ENCODE data around the gene SPCS3.

SPCS3 gene

DNA sequence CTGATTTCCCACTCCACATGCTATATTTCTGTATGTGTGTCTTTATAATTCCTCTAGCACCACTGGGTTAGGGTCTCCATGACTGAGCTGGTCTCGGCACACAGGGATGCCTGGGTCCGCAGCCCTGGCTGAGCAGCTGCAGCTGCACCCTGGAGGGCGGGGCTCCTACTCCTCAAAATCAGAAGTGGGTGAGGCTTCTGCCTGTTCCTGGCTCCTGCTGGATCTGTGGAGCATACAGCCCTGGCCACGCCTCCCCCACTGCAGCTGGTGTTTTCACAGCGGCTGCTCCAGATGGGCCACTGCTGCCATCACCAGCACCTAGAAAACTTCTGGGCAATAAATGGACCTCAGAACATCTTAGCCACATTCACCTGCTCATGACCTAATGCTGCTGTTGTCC lies 30.9 kb downstream of the SPCS3 start:
- FAIRE-seq: no peak
- no peak for DNase-seq (ENCODE audit: insufficient read length, low spot score)
- TF ChIP-seq POLR2A (IDR thresholded peaks at IDR 0.05; ENCODE audit: low read depth, low read length): no peak

DNA sequence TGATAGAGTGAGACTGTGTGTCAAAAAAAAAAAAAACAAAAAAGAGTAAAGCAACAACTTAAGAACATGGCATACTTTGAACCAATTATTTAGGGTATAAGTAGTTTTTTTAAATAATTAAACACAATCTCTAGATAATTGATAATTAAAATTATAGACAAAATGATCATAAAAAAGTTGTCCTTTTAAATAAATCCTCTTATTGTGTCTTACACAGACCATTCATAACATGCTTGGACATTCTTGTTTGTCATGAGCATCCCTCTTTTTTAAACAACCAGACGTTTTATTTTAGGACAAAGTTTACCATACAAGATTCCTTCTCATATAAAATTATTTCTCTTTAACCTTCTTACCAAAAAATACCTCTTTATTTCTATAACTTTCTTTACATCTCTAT lies 35.1 kb downstream of the SPCS3 start:
- no peak for TF ChIP-seq POLR2A (IDR thresholded peaks at IDR 0.05; ENCODE audit: low read depth, low read length)
- DNase-seq (ENCODE audit: insufficient read length, low spot score) (no peak), FAIRE-seq (no peak)

DNA sequence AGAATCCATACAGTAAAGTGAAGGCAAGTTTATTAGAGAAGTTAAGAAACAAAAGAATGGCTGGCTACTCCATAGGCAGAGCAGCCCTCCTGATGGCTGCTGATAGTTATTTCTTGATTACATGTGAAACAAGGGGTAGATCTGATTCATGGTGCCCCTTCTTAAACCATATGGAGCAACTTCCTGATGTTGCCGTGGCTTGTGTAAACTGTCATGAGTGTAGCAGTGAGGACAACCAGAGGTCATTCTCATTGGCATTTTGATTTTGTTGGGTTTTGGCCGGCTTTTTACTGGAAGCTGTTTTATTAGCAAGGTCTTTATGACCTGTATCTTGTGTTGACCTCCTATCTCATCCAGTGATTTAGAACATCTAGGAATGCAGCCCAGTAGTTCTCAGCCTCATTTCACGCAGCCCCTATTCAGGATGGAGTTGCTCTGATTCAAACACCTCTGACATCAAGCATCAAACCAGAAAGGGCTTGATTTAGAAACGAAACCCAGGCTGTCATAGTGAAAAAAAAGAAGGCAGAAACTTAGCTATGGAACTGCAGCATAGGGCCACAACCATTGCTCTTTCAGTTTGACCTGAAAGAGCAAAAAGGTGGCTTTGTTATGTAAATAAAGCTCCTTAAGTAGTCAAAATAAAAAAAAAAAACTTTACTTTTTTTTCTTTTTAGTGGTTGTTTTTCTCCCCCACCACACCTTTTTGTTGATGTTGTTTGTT lies 37.8 kb downstream of the SPCS3 start:
- no peak for FAIRE-seq
- DNase-seq (ENCODE audit: insufficient read length, low spot score): no peak
- no peak for TF ChIP-seq POLR2A (IDR thresholded peaks at IDR 0.05; ENCODE audit: low read depth, low read length)

DNA sequence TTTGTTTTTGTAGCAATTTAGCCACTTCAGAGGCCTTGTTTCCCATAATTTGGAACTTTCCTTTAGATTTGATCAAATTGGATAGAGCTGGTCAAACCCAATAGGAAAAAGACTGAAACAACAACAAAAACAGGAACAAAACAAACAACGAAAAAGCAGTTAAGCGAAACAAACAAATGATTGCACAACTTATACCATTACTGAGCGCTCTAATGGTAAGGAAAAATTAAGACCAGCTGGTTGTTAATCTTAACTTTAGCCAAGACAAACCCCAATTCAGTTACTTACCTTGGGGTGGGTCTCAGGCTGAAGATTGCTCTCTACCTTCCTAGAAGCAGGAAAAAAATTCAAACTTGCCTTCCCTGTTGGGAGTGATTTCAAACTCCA lies 38.3 kb downstream of the SPCS3 start:
- DNase-seq (ENCODE audit: insufficient read length, low spot score) (no peak), FAIRE-seq (no peak)
- TF ChIP-seq POLR2A (IDR thresholded peaks at IDR 0.05; ENCODE audit: low read depth, low read length): no peak

DNA sequence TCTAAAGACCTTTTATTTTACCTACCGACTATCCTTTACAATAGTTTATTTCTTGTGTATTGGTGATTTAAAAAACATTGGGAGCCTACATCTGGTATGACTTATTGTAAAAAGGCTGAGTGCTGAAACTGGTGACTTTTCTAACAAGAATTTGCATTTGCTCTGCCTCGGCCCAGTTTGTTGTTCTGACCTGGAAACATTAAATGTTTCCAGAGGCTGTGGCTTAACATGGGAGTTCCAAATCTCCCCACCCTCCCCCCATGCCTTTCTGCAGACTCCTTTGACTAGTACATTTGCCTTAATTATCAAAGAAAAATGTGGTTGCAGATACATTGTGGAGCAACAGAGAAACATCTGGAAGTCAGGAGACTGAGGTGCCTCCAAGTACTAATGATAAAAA lies 39.8 kb downstream of the SPCS3 start:
- no peak for TF ChIP-seq POLR2A (IDR thresholded peaks at IDR 0.05; ENCODE audit: low read depth, low read length)
- DNase-seq (ENCODE audit: insufficient read length, low spot score) (no peak), FAIRE-seq (no peak)

DNA sequence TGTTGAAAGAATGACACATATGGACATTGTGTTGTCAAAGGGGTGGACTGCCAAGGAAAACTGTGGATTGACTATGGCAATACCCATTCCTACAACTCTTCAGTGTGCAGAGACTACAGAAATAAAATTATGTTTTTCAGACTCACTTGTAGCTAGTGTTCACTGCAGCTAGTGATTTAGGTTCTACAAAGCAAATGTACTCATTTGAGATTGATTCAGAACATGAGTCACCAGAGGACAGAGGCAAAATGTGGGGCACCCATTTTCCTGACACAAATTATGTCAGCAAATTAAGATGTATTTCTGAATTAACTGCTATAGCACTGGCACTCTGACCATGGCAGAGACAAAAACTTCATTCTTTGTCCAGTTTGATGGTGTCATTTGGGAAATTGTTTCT lies 40.7 kb downstream of the SPCS3 start:
- TF ChIP-seq POLR2A (IDR thresholded peaks at IDR 0.05; ENCODE audit: low read depth, low read length): no peak
- DNase-seq (ENCODE audit: insufficient read length, low spot score): no peak
- FAIRE-seq: no peak

DNA sequence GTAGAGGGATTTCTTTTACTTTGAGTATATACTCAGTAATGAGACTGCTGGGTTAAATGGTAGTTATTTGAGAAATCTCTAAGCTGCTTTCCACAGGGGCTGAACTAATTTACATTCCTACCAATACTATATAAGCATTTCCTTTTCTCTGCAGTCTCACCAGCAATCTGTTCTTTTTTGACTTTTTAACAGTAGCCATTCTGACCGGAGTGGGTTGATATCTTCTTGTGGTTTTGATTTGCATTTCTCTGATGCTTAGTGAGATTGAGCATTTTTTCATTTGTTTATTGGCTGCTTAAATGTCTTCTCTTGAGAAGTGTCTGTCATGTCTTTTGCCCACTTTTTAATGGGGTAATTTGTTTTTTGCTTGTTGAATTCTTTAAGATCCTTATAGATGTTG lies 43.3 kb downstream of the SPCS3 start:
- no peak for TF ChIP-seq POLR2A (IDR thresholded peaks at IDR 0.05; ENCODE audit: low read depth, low read length)
- FAIRE-seq: no peak
- DNase-seq (ENCODE audit: insufficient read length, low spot score): no peak

DNA sequence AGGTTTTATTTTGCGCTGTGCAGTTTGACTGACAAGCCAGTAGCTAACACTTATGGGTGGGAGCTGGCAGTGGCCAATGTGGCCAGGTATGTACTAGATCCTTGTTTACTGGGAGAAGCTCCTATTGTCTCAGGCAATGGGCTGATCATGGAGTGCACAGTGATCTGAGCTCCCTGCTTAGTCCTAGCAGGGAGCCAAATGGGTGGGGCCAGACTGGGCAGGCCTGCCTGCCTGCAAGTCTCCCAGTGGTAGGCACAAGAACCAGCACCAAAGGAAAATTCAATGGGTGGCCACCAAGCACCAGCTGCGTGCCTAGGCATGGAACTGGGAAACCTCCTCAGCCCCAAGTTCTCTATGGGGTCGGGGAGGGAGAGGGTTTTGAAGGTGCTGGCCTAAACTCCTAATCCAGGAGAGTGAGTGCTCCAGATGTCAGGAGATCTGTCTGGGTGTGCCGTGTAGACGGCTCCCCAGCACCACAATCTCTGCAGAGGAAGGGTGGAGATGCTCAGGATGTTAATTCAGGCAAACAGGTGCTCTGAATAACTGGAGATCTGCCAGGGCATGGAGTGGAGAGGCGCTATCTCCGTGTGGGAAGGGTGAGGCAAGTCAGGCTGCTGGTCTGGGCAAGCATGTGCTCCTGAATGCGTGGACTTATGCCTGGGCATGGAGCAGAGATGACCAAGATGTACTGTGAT lies 48.2 kb downstream of the SPCS3 start:
- TF ChIP-seq POLR2A (IDR thresholded peaks at IDR 0.05; ENCODE audit: low read depth, low read length): no peak
- DNase-seq (ENCODE audit: insufficient read length, low spot score) (no peak), FAIRE-seq (no peak)

DNA sequence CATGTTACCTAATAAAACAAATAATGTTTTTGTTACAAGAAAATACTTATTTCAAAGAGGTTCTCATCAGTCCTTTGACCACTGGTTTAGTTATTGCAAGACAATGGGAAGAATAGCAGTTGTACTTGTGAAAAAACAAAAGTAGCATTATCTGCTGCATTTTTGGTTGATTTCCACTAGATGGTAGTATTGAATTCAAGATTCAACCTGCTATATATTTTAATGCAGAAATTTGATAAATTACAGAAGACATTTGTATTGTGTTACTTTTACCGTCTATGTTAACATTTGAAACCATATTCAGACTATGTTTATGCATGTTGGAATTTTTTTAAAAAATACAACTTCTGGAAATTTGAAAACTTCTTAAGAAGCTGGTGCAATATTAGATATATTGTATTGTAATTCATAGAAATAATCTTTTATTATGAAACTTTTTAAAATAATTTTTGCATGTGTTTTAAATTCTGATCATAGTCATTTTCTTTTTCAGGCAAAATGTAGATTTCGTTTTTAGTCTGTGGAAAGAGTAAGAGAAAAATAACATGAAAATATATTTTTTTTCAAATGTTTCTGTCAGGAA lies 56.4 kb downstream of the SPCS3 start:
- DNase-seq (ENCODE audit: insufficient read length, low spot score) (no peak), FAIRE-seq (peak; percentile 50)
- no peak for TF ChIP-seq POLR2A (IDR thresholded peaks at IDR 0.05; ENCODE audit: low read depth, low read length)

DNA sequence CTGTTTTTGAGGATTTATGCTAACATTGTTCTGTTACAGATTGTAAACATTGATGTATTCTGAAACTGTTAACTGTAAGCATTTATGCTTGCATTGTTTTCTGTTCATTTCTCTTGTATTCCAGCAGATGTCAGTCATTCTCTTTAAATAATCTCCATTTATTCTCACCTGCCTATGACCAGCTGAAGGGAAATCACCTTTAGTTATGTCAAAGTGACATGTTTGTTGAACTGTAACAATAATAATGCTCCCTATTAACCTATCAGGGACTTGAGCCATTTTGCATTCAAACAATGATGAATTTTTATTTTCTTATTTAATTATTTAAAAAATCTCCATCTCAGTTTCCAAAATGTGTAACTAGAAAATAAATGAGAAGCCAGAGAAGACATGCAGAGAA lies 58.0 kb downstream of the SPCS3 start:
- DNase-seq (ENCODE audit: insufficient read length, low spot score): no peak
- no peak for TF ChIP-seq POLR2A (IDR thresholded peaks at IDR 0.05; ENCODE audit: low read depth, low read length)
- peak; percentile 70 for FAIRE-seq

DNA sequence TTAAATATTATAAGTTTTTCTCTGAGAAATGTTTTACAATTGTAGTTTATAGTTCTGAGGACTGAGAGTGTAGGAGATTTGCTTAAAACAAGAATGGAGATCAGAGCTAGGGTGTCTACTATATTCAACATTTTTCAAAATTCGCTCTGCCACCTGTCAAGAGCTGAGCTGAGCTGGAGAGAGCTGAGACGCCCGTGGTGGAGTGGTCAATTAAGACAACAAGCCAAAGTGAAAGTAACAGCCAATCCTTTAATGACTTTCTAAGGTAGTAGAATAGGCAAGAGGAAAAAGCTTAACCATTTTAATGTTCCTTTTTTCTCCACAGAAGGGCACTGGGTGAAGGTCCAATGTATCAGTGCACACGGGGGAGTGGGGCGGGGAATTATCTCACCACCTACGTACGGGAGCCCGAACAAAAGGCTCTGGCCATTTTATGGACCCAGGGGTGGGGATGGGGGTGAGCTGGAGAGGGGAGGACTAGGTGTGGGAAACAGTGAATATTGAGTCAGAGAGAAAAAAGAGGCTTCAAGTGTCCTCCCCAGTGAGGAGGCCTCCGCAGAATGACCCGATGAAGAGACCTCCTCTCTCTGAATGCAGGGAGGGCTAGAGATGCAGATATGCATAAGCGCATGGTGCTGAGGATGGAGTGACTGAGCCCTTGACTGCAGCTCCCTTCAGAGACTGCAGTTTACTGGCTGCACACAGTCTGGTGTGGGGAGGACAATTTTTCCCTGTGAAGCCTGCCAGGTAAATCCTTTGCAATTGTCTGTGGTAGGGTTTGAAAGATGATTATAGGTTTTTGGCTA lies 60.8 kb downstream of the SPCS3 start:
- FAIRE-seq (peak; percentile 50), DNase-seq (ENCODE audit: insufficient read length, low spot score) (no peak)
- TF ChIP-seq POLR2A (IDR thresholded peaks at IDR 0.05; ENCODE audit: low read depth, low read length): no peak
